ENCODE results near the gene MBD3L2.
"Not testable (repeated sequence)": the region's sequence is repeated elsewhere in the genome, so short reads cannot be mapped to it uniquely, and the experiment has no call there.

Gene MBD3L2

GRCh38 chr19:7049021-7049420, at the start of gene MBD3L2:
Gene MBD3L2, plus strand, starts transcription at chr19:7049321. Its CDS starts 53 bp downstream, at chr19:7049374.
- not testable (repeated sequence) for DNase-seq

GRCh38 chr19:6999933-7000332, 49.2 kb upstream of the MBD3L2 start:
- DNase-seq, result no peak

- no peak for DNase-seq
These were observed 48.8 kb upstream of the MBD3L2 start for GRCh38 chr19:7000333-7000732.

GRCh38 chr19:7000816-7001215, 48.3 kb upstream of the MBD3L2 start:
- DNase-seq, result no peak

- no peak for DNase-seq
These were observed 44.7 kb upstream of the MBD3L2 start for GRCh38 chr19:7004313-7004931.

- no peak for DNase-seq
These were observed 42.9 kb upstream of the MBD3L2 start for GRCh38 chr19:7006135-7006704.

- no peak for DNase-seq
These were observed 41.3 kb upstream of the MBD3L2 start for GRCh38 chr19:7007859-7008258.

GRCh38 chr19:7010722-7011593, 38.2 kb upstream of the MBD3L2 start:
- DNase-seq, result no peak

GRCh38 chr19:7013678-7014077, 35.4 kb upstream of the MBD3L2 start:
- DNase-seq, result no peak

- no peak for DNase-seq
These were observed 30.3 kb upstream of the MBD3L2 start for GRCh38 chr19:7018828-7019227.

GRCh38 chr19:7021331-7021730, 27.8 kb upstream of the MBD3L2 start, which contains the start of gene MBD3L2B:
Gene MBD3L2B, minus strand, starts transcription at chr19:7021431. Its CDS starts 34 bp downstream, at chr19:7021397.
- DNase-seq, result not testable (repeated sequence)

GRCh38 chr19:7028790-7029189, 20.3 kb upstream of the MBD3L2 start:
- not testable (repeated sequence) for DNase-seq

- not testable (repeated sequence) for DNase-seq
These were observed 18.8 kb upstream of the MBD3L2 start, which contains the start of gene MBD3L5 for GRCh38 chr19:7030278-7030677. Gene MBD3L5, plus strand, starts transcription at chr19:7030578. Its CDS starts 34 bp downstream, at chr19:7030612.

GRCh38 chr19:7040079-7040478, 9.0 kb upstream of the MBD3L2 start, which contains the start of gene MBD3L4:
Gene MBD3L4, minus strand, starts transcription at chr19:7040179. Its CDS starts 35 bp downstream, at chr19:7040144.
- DNase-seq, result not testable (repeated sequence)

- not testable (repeated sequence) for DNase-seq
These were observed 7.6 kb upstream of the MBD3L2 start for GRCh38 chr19:7041563-7041962.

- DNase-seq, result not testable (repeated sequence)
These were observed 2.3 kb downstream of the MBD3L2 start for GRCh38 chr19:7051421-7051820.

- DNase-seq, result not testable (repeated sequence)
These were observed 3.8 kb downstream of the MBD3L2 start for GRCh38 chr19:7052896-7053295.

- not testable (repeated sequence) for DNase-seq
These were observed 5.7 kb downstream of the MBD3L2 start for GRCh38 chr19:7054635-7055368.

- DNase-seq, result not testable (repeated sequence)
These were observed 6.6 kb downstream of the MBD3L2 start for GRCh38 chr19:7055679-7056078.

- not testable (repeated sequence) for DNase-seq
These were observed 7.2 kb downstream of the MBD3L2 start for GRCh38 chr19:7056371-7056770.

- DNase-seq, result not testable (repeated sequence)
These were observed 9.5 kb downstream of the MBD3L2 start, which contains the start of gene MBD3L3 for GRCh38 chr19:7058576-7058975. Gene MBD3L3, minus strand, starts transcription at chr19:7058676. Its CDS starts 71 bp downstream, at chr19:7058605.

- DNase-seq, result not testable (repeated sequence)
These were observed 10.9 kb downstream of the MBD3L2 start for GRCh38 chr19:7059977-7060376.
